HG02981 (cell line): ENCODE data around the gene MUC16.

Source experiments
- ATAC-seq: cut with Tn5 transposase; IDR thresholded peaks from one replicate; pipeline ENCODE4 v1.9.1; 2021; ENCODE audit warnings: mild to moderate bottlenecking, moderate library complexity; ENCODE audit not compliant: unreplicated experiment

MUC16 gene

GRCh38 chr19:9010693-9011092, 484 bp upstream of the MUC16 start:
- no peak for ATAC-seq

- ATAC-seq: no peak
These were observed 778 bp downstream of the MUC16 start for GRCh38 chr19:9009431-9009830.

GRCh38 chr19:9008667-9009066, 1.5 kb downstream of the MUC16 start:
- ATAC-seq: no peak

- no peak for ATAC-seq
These were observed 9.3 kb downstream of the MUC16 start for GRCh38 chr19:9000933-9001332.

GRCh38 chr19:8988204-8988603, 22.0 kb downstream of the MUC16 start:
- ATAC-seq: no peak

GRCh38 chr19:8986296-8986695, 23.9 kb downstream of the MUC16 start:
- no peak for ATAC-seq

- no peak for ATAC-seq
These were observed 36.6 kb downstream of the MUC16 start for GRCh38 chr19:8973501-8974091.

GRCh38 chr19:8965887-8966286, 44.3 kb downstream of the MUC16 start:
- ATAC-seq: no peak
